ENCODE measurements around the gene LIX1. TPM values are rescaled to one million over a fixed set of nuclear protein-coding genes. Genes with fewer than 3 reads are reported as not detected.

Gene LIX1
- total RNA-seq, 8 experiments from 2014 or later = 0.14 to 56.2 (median 1.1) TPM

DNA sequence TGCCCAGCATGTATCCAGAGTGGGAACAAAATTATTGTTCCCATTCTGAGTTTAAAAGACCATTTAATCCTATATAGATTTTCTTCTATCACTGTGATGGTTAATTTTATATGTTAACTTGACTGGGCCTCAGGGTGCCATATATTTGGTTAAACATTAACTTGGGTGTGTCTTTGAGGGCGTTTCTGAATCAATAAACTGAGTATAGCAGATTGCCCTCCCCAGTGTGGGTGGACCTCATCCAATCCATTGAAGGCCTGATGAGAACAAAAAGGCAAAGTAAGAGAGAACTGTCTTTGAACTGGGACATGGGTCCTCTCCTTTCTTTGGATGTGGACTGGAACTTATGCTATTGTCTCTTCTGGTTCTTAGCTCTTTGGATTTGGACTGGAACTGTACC, 23.3 kb upstream of the LIX1 start:
- H3K27ac ChIP-seq = no peak overlapping the region
- in situ Hi-C loops (cut with MboI; ENCODE audit: low pct_unique_long_range_greater_than_20kb in 2 of 9, low sequenced_read_pairs in 9 of 9, unreplicated experiment in 9 of 9) = loop anchor here in 8 of 9 experiments (10.0 to 25.0 kb wide), 7 partner anchors 178 to 553 kb away; no protein-coding TSS in a partner anchor
- peaks cover 5% of the 10 kb centered on the region in 2 donors for H3K4me1 ChIP-seq (replicated peaks in 1 of 2)
- no peak overlapping the region for H3K4me3 ChIP-seq
- ATAC-seq (replicated peaks in 6 of 8) = peak in 3 of 8 experiments; percentile 47 to 75 (median 66)
- WGBS, 10 experiments = 0 to 20% (median 12%) methylated on average over 1 of the region's 1 CpG; no CpG with 5 or more reads in 4 of the 10 experiments

DNA sequence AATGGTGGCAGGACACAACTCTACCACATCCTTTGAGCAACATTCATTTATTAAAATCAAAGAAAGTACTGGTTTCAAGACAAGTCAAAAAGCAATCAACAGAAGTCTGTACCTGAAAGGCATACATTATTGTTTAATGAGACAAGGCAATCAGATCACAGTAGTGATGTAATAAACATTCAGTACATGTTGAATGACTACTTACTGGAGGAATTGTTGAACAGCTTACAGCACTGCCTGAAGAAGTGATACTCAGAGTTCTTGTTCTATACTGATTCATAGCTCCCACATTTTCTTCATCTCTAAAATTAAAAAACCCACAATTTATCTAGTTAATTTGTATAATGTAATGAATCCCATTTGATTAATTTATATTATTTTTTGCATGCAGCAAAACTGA, 22.4 kb upstream of the LIX1 start:
- in situ Hi-C loops (cut with MboI; ENCODE audit: low pct_unique_long_range_greater_than_20kb in 2 of 9, low sequenced_read_pairs in 9 of 9, unreplicated experiment in 9 of 9) = loop anchor here in 8 of 9 experiments (10.0 to 25.0 kb wide), 7 partner anchors 178 to 553 kb away; no protein-coding TSS in a partner anchor
- Histone ChIP-seq H3K27ac (no peak overlapping the region), H3K4me3 (no peak overlapping the region), H3K4me1 (replicated peaks in 1 of 2) (peaks cover 5% of the 10 kb centered on the region in 2 donors)
- ATAC-seq (replicated peaks in 6 of 8) = peak in 1 of 8 experiments; percentile 23

DNA sequence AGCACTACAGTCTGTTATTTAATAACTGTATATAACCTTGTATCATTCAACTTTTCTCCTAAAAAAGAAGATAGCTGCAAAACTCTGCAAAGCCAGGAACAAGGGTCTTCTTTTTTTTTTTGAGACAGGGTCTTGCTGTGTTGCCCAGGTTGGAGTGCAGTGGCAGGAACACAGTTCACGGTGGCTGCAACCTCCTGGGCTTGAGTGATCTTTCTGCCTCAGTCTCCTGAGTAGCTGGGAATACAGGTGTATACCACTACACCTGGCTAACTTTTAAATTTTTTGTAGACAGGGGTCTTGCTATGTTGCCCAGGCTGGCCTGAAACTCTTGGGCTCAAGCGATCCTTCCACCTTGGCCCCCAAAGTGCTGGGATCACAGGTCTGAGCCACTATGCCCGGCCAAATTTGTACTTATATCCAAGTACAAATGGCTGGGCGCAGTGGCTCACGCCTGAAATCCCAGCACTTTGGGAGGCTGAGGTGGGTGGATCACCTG, 21.4 kb upstream of the LIX1 start:
- Histone ChIP-seq H3K4me1 (replicated peaks in 1 of 2) (peaks cover 5% of the 10 kb centered on the region in 2 donors), H3K4me3 (no peak overlapping the region), H3K27ac (no peak overlapping the region)
- 60 to 100% (median 100%) methylated on average over 1 to 3 of the region's 5 CpGs; no CpG with 5 or more reads in 7 of the 10 experiments for WGBS, 10 experiments
- in situ Hi-C loops (cut with MboI; ENCODE audit: low pct_unique_long_range_greater_than_20kb in 2 of 9, low sequenced_read_pairs in 9 of 9, unreplicated experiment in 9 of 9) = loop anchor here in 8 of 9 experiments (10.0 to 25.0 kb wide), 7 partner anchors 177 to 552 kb away; no protein-coding TSS in a partner anchor
- ATAC-seq (replicated peaks in 6 of 8) = no peak

DNA sequence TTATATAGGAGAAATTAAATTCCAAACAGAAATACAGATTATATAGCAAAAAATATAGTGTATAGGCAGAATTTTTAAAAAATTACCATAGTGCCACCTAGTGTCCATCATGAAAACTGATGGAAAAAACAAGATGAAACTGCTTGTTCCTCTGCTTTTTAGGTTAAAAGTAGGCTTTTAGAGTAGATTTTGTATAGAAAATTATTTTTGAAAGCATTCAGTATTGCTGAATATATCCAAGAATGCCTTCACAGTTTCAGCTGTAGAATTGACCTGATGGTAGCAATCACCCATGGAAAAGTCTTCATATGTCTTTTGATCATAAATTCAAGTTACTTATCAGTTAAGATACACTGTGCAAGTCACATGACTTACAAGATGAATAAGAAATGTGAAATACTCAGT, 21.0 kb upstream of the LIX1 start:
- no peak overlapping the region for H3K4me3 ChIP-seq
- in situ Hi-C loops (cut with MboI; ENCODE audit: low pct_unique_long_range_greater_than_20kb in 2 of 9, low sequenced_read_pairs in 9 of 9, unreplicated experiment in 9 of 9) = loop anchor here in 8 of 9 experiments (10.0 to 25.0 kb wide), 7 partner anchors 176 to 551 kb away; no protein-coding TSS in a partner anchor
- peaks cover 5% of the 10 kb centered on the region in 2 donors for H3K4me1 ChIP-seq (replicated peaks in 1 of 2)
- no peak for ATAC-seq (replicated peaks in 6 of 8)
- no peak overlapping the region for H3K27ac ChIP-seq

DNA sequence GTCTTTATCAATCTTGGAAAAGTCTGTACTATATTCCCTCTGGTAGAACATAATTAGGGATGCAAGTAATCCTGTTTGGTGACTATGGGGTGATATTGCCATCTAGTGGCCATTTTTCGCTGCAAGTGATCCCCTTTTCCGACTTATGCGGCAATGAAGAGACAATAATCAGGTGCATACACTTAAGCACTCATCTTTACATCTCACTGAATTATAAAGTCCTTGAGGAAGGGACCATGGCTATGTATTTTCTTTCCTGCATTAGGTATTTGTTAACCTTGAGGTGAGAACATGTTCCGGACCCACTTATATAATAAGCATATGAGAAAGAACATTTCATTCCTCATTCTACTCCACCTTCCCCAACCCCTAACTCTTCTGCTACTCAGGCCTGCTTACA, 19.6 kb upstream of the LIX1 start:
- WGBS, 10 experiments = 0 to 100% (median 38%) methylated on average over 1 to 4 of the region's 4 CpGs; no CpG with 5 or more reads in 1 of the 10 experiments
- ATAC-seq (replicated peaks in 6 of 8) = peak in 7 of 8 experiments; percentile 40 to 86 (median 65)
- H3K27ac ChIP-seq = no peak overlapping the region
- in situ Hi-C loops (cut with MboI; ENCODE audit: low pct_unique_long_range_greater_than_20kb in 2 of 9, low sequenced_read_pairs in 9 of 9, unreplicated experiment in 9 of 9) = loop anchor here in 8 of 9 experiments (10.0 to 25.0 kb wide), 7 partner anchors 175 to 550 kb away; no protein-coding TSS in a partner anchor
- peaks cover 5% of the 10 kb centered on the region in 2 donors for H3K4me1 ChIP-seq (replicated peaks in 1 of 2)
- no peak overlapping the region for H3K4me3 ChIP-seq

DNA sequence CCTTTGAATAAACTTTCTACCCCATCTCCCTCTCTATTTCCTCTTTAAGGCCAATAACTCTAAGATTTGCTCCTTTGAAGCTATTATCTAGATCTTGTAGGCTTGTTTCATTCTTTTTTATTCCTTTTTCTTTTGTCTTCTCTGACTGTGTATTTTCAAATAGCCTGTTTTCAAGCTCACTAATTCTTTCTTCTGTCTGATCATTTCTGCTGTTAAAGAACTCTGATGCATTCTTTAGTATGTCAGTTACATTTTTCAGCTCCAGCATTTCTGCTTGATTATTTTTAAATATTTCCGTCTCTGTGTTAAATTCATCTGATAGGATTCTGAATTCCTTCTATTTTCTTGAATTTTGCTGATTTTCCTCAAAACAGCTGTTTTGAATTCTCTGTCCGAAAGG, 15.3 kb upstream of the LIX1 start:
- Histone ChIP-seq H3K4me1 (replicated peaks in 1 of 2) (no peaks in the 10 kb centered on the region), H3K4me3 (no peak overlapping the region), H3K27ac (no peak overlapping the region)
- in situ Hi-C loops (cut with MboI; ENCODE audit: low pct_unique_long_range_greater_than_20kb in 2 of 9, low sequenced_read_pairs in 9 of 9, unreplicated experiment in 9 of 9) = loop anchor here in 8 of 9 experiments (25.0 kb wide), 6 partner anchors 170 to 545 kb away; no protein-coding TSS in a partner anchor
- no peak for ATAC-seq (replicated peaks in 6 of 8)
- WGBS, 10 experiments = 83 to 100% (median 98%) methylated on average over 1 to 2 of the region's 2 CpGs

DNA sequence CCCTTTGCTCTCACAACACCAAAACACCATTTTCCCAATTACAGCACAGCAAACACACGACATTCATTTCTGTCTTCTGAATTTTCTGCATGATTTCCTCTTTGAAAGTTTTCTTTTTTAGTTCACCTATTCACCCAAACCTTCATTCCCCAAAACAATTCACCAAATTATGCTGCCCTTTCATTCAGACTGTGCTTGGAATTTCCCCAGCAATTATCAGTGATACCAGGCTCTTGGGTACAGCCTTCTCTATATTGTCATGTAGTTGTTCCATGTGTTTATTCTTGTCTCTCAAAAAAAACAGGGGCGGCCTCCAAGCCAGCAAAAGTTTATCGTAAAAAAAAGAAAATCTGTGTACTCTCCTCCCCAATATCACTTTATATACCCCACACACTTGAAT, 9.0 kb upstream of the LIX1 start:
- no peak for ATAC-seq (replicated peaks in 6 of 8)
- in situ Hi-C loops (cut with MboI; ENCODE audit: low pct_unique_long_range_greater_than_20kb in 2 of 9, low sequenced_read_pairs in 9 of 9, unreplicated experiment in 9 of 9) = loop anchor here in 8 of 9 experiments (25.0 kb wide), 6 partner anchors 164 to 539 kb away; no protein-coding TSS in a partner anchor
- H3K4me3 ChIP-seq = no peak overlapping the region
- no peaks in the 10 kb centered on the region for H3K4me1 ChIP-seq (replicated peaks in 1 of 2)
- WGBS, 10 experiments = 53 to 100% (median 76%) methylated on average over 2 to 3 of the region's 3 CpGs
- no peak overlapping the region for H3K27ac ChIP-seq

DNA sequence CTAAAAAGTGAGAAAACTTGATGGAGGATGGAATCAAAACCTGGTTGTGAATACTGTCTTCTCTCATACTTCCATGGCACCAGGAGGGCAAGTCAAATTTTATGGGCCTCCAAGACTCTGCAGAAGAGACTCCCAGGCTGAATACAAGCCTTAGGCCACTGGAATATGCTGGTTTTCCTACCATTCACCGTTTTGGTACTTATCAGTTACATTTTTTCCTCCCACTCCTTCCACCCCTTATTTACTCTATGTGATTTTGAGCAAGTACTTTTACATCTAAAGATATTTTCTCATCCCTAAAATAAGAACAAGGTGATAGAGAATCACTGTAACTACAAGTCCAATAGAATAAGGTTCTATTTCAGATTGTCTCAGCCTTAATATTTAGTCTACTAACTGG, 8.0 kb upstream of the LIX1 start:
- Histone ChIP-seq H3K4me1 (replicated peaks in 1 of 2) (no peaks in the 10 kb centered on the region), H3K4me3 (no peak overlapping the region), H3K27ac (no peak overlapping the region)
- no peak for ATAC-seq (replicated peaks in 6 of 8)
- 0 to 100% (median 60%) methylated on average over 1 of the region's 1 CpG; no CpG with 5 or more reads in 1 of the 10 experiments for WGBS, 10 experiments
- in situ Hi-C loops (cut with MboI; ENCODE audit: low pct_unique_long_range_greater_than_20kb in 2 of 9, low sequenced_read_pairs in 9 of 9, unreplicated experiment in 9 of 9) = loop anchor here in 8 of 9 experiments (25.0 kb wide), 6 partner anchors 163 to 538 kb away; no protein-coding TSS in a partner anchor

DNA sequence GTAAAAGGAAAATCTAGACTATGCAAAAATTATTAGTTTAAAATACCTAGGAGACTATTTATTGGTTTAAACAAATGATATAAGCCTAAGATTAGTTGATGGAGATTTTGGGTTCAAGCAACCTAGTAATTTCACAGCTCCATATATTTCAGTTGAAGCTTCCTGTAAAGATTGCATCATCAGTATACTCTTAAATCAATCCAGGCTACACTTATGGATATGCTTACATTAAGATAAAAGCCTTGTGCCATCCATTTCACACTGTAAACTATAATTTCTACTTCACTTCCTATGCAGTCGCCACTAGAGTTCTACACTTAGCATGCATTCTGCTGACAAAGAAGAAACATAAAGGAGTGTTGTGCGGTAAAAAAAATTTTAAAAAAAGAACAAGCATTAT, 7.3 kb upstream of the LIX1 start:
- no peak overlapping the region for H3K4me3 ChIP-seq
- H3K4me1 ChIP-seq (replicated peaks in 1 of 2) = no peaks in the 10 kb centered on the region
- peak in 2 of 8 experiments; percentile 11 to 58 for ATAC-seq (replicated peaks in 6 of 8)
- in situ Hi-C loops (cut with MboI; ENCODE audit: low pct_unique_long_range_greater_than_20kb in 2 of 9, low sequenced_read_pairs in 9 of 9, unreplicated experiment in 9 of 9) = loop anchor here in 8 of 9 experiments (25.0 kb wide), 8 partner anchors 112 to 537 kb away; no protein-coding TSS in a partner anchor
- WGBS, 10 experiments = 62 to 100% (median 93%) methylated on average over 1 to 2 of the region's 2 CpGs
- no peak overlapping the region for H3K27ac ChIP-seq

DNA sequence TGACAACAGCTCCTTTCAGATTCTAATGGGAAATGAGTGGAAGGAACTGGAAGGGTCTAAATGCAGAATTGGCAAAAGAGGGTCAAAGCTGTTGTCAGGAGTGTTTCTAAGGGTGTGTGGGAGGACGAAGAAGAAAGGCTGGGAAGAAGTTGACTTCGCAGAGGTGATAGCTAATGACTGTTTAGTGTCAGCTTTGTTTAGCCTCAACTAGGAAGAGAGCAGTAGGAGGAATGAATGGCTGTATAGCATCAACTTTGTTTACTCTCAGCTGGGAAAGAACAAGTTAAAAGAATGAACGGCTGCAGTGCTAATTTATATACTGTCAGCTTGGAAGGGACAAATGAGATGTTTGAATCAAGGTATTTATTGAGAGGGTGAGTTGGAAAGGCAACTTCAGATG, 5.9 kb upstream of the LIX1 start:
- H3K4me1 ChIP-seq (replicated peaks in 1 of 2) = no peaks in the 10 kb centered on the region
- in situ Hi-C loops (cut with MboI; ENCODE audit: low pct_unique_long_range_greater_than_20kb in 2 of 9, low sequenced_read_pairs in 9 of 9, unreplicated experiment in 9 of 9) = loop anchor here in 2 of 9 experiments (25.0 kb wide), 2 partner anchors 111 to 286 kb away; no protein-coding TSS in a partner anchor
- no peak overlapping the region for H3K27ac ChIP-seq
- H3K4me3 ChIP-seq = no peak overlapping the region
- peak in 2 of 8 experiments; percentile 19 to 95 for ATAC-seq (replicated peaks in 6 of 8)
- WGBS, 10 experiments = 17 to 67% (median 59%) methylated on average over 1 to 3 of the region's 3 CpGs; no CpG with 5 or more reads in 1 of the 10 experiments

DNA sequence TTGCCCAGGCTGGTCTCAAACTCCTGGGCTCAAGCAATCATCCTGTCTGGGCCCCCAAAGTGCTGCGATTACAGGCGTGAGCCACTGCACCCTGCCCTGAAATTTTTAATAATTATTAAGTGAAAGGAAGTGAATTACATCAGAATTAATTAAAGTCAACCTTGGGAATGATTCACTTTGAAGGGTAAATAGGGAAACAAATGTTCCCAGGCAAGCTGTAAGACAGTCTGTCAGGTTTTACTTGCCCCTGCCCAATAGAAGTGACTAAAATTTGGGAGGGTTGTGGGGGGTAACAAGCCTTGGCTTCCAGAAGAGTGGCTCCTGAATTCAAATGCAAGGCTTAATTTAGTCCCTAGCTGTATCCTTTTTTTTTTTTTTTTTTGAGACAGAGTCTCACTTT, 1.3 kb upstream of the LIX1 start:
- ATAC-seq (replicated peaks in 6 of 8) = no peak

DNA sequence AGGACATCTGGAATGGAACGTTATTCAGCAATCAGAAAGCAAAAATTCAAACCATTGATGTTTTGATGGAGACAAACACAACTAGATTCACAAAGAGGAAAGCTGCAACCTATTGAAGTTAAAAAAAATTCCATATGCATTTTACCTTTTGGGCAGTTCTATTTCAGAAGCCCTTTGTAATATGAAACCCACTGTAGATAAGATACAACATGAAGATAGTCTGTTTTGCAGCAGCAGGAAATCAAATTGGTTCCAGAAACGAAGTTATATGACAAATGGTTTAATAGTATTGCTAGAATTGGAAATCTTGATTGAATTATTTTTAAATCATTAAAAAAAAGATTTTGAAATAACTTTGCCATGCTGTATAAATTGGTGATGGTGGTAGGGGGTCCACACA, 872 bp downstream of the LIX1 start:
- Histone ChIP-seq H3K4me1 (replicated peaks in 1 of 2) (peaks cover 5 to 18% of the 10 kb centered on the region in 2 donors), H3K4me3 (peak overlapping the region in 1 of 5 donors; percentile 13), H3K27ac (no peak overlapping the region)
- ATAC-seq (replicated peaks in 6 of 8) = no peak
- WGBS, 10 experiments = 0 to 66% (median 27%) methylated on average over 1 to 2 of the region's 2 CpGs; no CpG with 5 or more reads in 1 of the 10 experiments
- in situ Hi-C loops (cut with MboI; ENCODE audit: low pct_unique_long_range_greater_than_20kb in 2 of 9, low sequenced_read_pairs in 9 of 9, unreplicated experiment in 9 of 9) = loop anchor here in 2 of 9 experiments (5.0 to 25.0 kb wide), 3 partner anchors 94 to 279 kb away; no protein-coding TSS in a partner anchor

More for the DNA sequence above, 1.3 kb upstream of the LIX1 start:
- no peak overlapping the region for H3K4me3 ChIP-seq
- H3K4me1 ChIP-seq (replicated peaks in 1 of 2) = peaks cover 5 to 14% of the 10 kb centered on the region in 2 donors
- no peak overlapping the region for H3K27ac ChIP-seq
- WGBS, 10 experiments = 94 to 100% (median 100%) methylated on average over 2 of the region's 2 CpGs; no CpG with 5 or more reads in 7 of the 10 experiments
- in situ Hi-C loops (cut with MboI; ENCODE audit: low pct_unique_long_range_greater_than_20kb in 2 of 9, low sequenced_read_pairs in 9 of 9, unreplicated experiment in 9 of 9) = loop anchor here in 2 of 9 experiments (5.0 to 25.0 kb wide), 3 partner anchors 96 to 281 kb away; no protein-coding TSS in a partner anchor

DNA sequence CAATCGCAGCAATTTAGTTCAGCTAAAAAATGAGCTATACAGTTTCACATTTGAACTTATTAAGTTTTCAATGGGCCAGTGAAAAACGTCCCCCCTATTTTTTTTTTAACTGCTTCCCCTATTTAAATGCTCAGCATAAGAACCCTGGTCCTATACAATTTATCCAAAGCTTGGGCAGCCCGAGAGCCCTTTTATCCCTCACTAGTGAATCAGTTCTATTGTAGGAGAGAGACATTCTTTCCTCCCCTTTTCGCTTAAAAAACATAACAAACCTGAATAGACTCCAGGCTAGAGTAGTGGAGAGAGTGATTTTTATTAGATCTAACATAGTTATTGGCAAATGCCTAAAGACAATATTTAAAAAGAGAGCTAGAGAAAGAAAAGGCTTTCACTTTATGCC, 1.4 kb downstream of the LIX1 start:
- in situ Hi-C loops (cut with MboI; ENCODE audit: low pct_unique_long_range_greater_than_20kb in 2 of 9, low sequenced_read_pairs in 9 of 9, unreplicated experiment in 9 of 9) = loop anchor here in 2 of 9 experiments (5.0 to 25.0 kb wide), 3 partner anchors 94 to 279 kb away; no protein-coding TSS in a partner anchor
- Histone ChIP-seq H3K27ac (no peak overlapping the region), H3K4me1 (replicated peaks in 1 of 2) (peaks cover 5 to 18% of the 10 kb centered on the region in 2 donors), H3K4me3 (peak overlapping the region in 1 of 5 donors; percentile 13)
- peak in 2 of 8 experiments; percentile 13 to 20 for ATAC-seq (replicated peaks in 6 of 8)
- 8 to 52% (median 19%) methylated on average over 2 to 4 of the region's 4 CpGs; no CpG with 5 or more reads in 1 of the 10 experiments for WGBS, 10 experiments

All from motor neuron (in vitro differentiated cells).